A549 treated with RU486 at 1 μM for 4 hours (cell line): ENCODE results near the gene USP20. TPM values are rescaled to one million over a fixed set of nuclear protein-coding genes. Genes with fewer than 3 reads are reported as not detected.

Experiments used
- total RNA-seq: library from RNA; stranded (reverse); fragments of 200-300 nt; extraction: Qiagen RNA extraction; gene quantifications from 5 replicates; pipeline ENCODE4 v1.2.3, GENCODE V29; 2022; ENCODE audit warnings: low read depth

Gene USP20
- total RNA-seq = 4.3 to 5.9 TPM (median 4.8 TPM) in 5 replicates

GRCh38 chr9:129835128-129835859 is at the start of gene USP20, which contains the start of gene C9orf78:
USP20 (plus strand) TSS chr9:129835458; CDS start chr9:129852556, 17,098 bp downstream.
C9orf78 (minus strand) TSS chr9:129835275; CDS start chr9:129835221, 54 bp downstream.

GRCh38 chr9:129802833-129803675 is 32.2 kb upstream of the USP20 start, which contains the start of gene TOR1B:
TOR1B (plus strand) TSS chr9:129803184; CDS start chr9:129803213, 29 bp downstream.

GRCh38 chr9:129823935-129824601 is 11.2 kb upstream of the USP20 start, which contains the start of gene TOR1A:
TOR1A (minus strand) TSS chr9:129824136; CDS start chr9:129824085, 51 bp downstream.

Other genes with a start within 250 kb of the USP20 start
- 0.14 TPM in 1 of 5 replicates, not detected in the others for gene C9orf50, start 214.4 kb upstream of the USP20 start, total RNA-seq
- 95.6 to 111 TPM (median 98.9 TPM) in 5 replicates for gene NTMT1, start 209.3 kb upstream of the USP20 start, total RNA-seq
- gene ASB6, start 193.3 kb upstream of the USP20 start, total RNA-seq = 18.7 to 26.2 TPM (median 24.0 TPM) in 5 replicates
- gene PRRX2, start 169.8 kb upstream of the USP20 start, total RNA-seq = 3.1 to 8.8 TPM (median 7.9 TPM) in 5 replicates
- gene PTGES, start 82.4 kb upstream of the USP20 start, total RNA-seq = 108 to 136 TPM (median 113 TPM) in 5 replicates
- 20.0 to 25.3 TPM (median 24.0 TPM) in 5 replicates for gene TOR1B, start 32.3 kb upstream of the USP20 start, total RNA-seq
- gene TOR1A, start 11.3 kb upstream of the USP20 start, total RNA-seq = 61.3 to 67.8 TPM (median 63.2 TPM) in 5 replicates
- 45.2 to 59.1 TPM (median 54.9 TPM) in 5 replicates for gene C9orf78, start 183 bp upstream of the USP20 start, total RNA-seq
- 12.4 to 15.1 TPM (median 14.7 TPM) in 5 replicates for gene FNBP1, start 207.7 kb downstream of the USP20 start, total RNA-seq
- 22.9 to 28.8 TPM (median 28.1 TPM) in 5 replicates for gene GPR107, start 218.4 kb downstream of the USP20 start, total RNA-seq